ENCODE measurements around the gene RAB36. TPM values are rescaled to one million over a fixed set of nuclear protein-coding genes. Genes with fewer than 3 reads are reported as not detected.

RAB36 gene
- total RNA-seq, 4 donors from 2014 or later: 1.2 to 3.6 (median 1.8) TPM

- TF ChIP-seq, protein P1, sequence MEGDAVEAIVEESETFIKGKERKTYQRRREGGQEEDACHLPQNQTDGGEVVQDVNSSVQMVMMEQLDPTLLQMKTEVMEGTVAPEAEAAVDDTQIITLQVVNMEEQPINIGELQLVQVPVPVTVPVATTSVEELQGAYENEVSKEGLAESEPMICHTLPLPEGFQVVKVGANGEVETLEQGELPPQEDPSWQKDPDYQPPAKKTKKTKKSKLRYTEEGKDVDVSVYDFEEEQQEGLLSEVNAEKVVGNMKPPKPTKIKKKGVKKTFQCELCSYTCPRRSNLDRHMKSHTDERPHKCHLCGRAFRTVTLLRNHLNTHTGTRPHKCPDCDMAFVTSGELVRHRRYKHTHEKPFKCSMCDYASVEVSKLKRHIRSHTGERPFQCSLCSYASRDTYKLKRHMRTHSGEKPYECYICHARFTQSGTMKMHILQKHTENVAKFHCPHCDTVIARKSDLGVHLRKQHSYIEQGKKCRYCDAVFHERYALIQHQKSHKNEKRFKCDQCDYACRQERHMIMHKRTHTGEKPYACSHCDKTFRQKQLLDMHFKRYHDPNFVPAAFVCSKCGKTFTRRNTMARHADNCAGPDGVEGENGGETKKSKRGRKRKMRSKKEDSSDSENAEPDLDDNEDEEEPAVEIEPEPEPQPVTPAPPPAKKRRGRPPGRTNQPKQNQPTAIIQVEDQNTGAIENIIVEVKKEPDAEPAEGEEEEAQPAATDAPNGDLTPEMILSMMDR (IDR thresholded peaks at IDR 0.05): no peak
- no peak for TF ChIP-seq POLR2A (IDR thresholded peaks at IDR 0.05)
- intact Hi-C loops (cut with DNase I; ENCODE audit: low total_unique reads): no loop called here
- WGBS, 2 donors: 78 to 82% methylated on average over 2 to 3 of the region's 3 CpGs
- H3K4me3 ChIP-seq (ENCODE audit: low read depth, poor library complexity, severe bottlenecking): no peak overlapping the region
- no peak for DNase-seq (ENCODE audit: low spot score in 2 of 2)
Measured at GRCh38 chr22:23102776-23103175, 42.5 kb upstream of the RAB36 start.

DNA sequence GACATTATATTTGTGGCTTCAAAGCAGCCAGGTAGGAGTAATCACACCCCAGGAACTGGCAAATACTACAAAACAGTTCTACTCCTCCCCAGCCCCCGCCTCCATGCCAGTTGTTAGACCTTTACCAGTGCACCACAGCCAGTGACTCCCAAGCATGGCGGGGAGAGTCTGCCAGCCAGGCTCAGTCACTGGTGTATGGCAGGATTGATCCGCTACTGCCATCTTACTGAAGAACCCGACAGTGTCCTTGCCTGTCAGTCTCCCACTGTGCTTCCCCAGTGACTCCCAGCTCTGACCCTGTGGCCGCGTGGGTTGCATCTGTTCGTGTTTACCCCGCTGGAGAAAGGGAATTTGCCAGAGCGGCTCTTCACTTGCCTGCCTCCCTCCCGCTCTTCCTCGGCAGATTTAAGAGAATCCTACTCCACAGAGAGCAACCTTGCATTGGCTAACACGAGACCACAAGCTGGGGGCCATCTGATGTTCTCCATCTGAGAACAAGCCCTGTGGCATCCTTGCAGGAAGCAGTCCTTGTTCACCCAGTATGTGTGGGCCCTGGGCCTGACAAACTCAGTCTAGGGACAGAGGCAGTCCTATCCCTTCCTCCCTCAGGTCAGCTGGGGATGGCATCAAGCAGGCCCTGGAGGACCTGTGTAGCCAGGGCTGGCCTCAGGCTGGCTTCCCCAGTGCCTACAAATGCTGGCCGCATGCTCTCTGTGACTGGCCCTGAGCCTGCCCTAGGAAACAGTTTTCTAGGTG, 41.9 kb upstream of the RAB36 start:
- no peak overlapping the region for H3K4me3 ChIP-seq (ENCODE audit: low read depth, poor library complexity, severe bottlenecking)
- intact Hi-C loops (cut with DNase I; ENCODE audit: low total_unique reads): no loop called here
- WGBS, 2 donors: 75 to 86% methylated on average over 13 of the region's 13 CpGs

DNA sequence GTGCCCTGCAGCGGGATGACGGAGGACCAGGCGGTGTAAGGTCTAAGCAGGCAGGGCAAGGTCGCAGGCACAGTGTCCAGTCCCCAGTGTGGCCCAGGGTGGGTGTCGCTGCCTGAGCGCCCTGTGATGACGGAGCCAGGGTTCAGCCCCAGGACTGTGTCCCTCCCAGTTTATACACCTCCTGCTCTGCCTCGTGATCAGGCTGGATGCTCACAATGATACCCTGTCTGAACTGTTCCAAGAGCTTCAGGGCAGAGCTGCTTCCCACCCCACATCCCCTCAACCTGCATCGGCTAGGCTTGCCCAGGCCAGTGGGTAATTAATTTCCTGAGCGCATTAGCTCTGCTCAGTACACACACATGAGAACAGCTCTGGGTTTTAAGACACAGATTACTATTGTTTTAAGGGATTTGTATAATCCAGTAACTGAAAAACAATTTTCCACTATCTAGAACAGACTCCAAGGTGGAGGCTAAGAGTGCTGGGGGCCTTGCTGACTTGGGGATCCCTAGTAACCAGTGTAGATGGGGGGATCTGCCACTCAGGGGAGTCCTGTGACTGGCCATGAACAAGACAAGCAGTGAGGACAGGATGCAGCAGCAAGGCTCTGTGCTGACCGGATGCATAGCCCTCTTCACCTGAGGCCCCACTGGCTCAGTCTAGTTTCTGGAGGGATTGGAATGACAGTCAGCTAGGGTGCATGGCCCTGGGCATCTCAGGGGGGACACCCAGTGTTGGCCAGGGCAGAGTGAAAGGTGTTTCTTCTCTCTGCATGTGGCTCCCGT, 40.9 kb upstream of the RAB36 start:
- intact Hi-C loops (cut with DNase I; ENCODE audit: low total_unique reads): no loop called here

More for the DNA sequence above, 41.9 kb upstream of the RAB36 start:
- DNase-seq (ENCODE audit: low spot score in 2 of 2): no peak
- TF ChIP-seq, protein P1 (IDR thresholded peaks at IDR 0.05): no peak
- no peak for TF ChIP-seq POLR2A (IDR thresholded peaks at IDR 0.05)

DNA sequence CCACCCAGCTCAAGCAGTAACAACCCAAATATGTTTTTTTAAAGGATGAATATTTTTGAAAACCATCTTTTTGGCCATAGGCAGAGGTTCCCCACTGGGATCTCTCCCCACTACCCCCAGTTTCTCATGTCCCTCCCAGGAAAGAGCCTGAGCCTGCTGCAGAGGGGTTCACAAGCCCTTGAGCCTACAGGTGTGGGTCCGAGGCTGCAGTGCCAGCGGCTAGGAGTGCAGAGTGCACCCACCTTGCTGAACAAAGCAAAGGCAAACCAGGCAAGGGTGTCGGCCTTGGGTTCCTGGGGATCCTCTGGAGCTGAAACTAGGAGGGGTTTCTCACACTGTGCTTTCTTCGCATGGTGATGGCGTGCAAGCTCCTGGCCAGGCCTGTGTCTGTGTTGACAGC, 40.0 kb upstream of the RAB36 start:
- TF ChIP-seq, protein P1 (IDR thresholded peaks at IDR 0.05): no peak
- TF ChIP-seq POLR2A (IDR thresholded peaks at IDR 0.05): no peak
- no peak for DNase-seq (ENCODE audit: low spot score in 2 of 2)
- WGBS, 2 donors: 88 to 98% methylated on average over 5 of the region's 5 CpGs
- intact Hi-C loops (cut with DNase I; ENCODE audit: low total_unique reads): no loop called here
- H3K4me3 ChIP-seq (ENCODE audit: low read depth, poor library complexity, severe bottlenecking): no peak overlapping the region

More for the DNA sequence above, 40.9 kb upstream of the RAB36 start:
- H3K4me3 ChIP-seq (ENCODE audit: low read depth, poor library complexity, severe bottlenecking): no peak overlapping the region
- no peak for DNase-seq (ENCODE audit: low spot score in 2 of 2)
- 80 to 90% methylated on average over 12 of the region's 12 CpGs for WGBS, 2 donors
- TF ChIP-seq, protein P1 (IDR thresholded peaks at IDR 0.05): no peak
- no peak for TF ChIP-seq POLR2A (IDR thresholded peaks at IDR 0.05)

- intact Hi-C loops (cut with DNase I; ENCODE audit: low total_unique reads): no loop called here
- H3K4me3 ChIP-seq (ENCODE audit: low read depth, poor library complexity, severe bottlenecking): no peak overlapping the region
- 94 to 95% methylated on average over 5 of the region's 5 CpGs for WGBS, 2 donors
- DNase-seq (ENCODE audit: low spot score in 2 of 2): no peak
- TF ChIP-seq POLR2A (IDR thresholded peaks at IDR 0.05): no peak
- TF ChIP-seq, protein P1 (IDR thresholded peaks at IDR 0.05): no peak
Measured at GRCh38 chr22:23105919-23106318, 39.4 kb upstream of the RAB36 start.

Data from lower leg skin (tissue), 4 donors.